Upper lobe of left lung (tissue), 4 donors: ENCODE measurements around the gene PEX14.

Experiments used
- CTCF ChIP-seq, 6 experiments: fragments of 450-650 bp in 4 of 6; fragments of 200-600 bp in 2 of 6; sonication (generic) in 2 of 6; IDR thresholded peaks; one replicate each; pipeline ENCODE4 v1.5.1; 2016 to 2019; ENCODE audit warnings: antibody characterized with exemption in 6 of 6
- POLR2A ChIP-seq, 4 donors: fragments of 450-650 bp; IDR thresholded peaks; one replicate each; pipeline ENCODE4 v1.5.1; 2016 to 2017; ENCODE audit warnings: antibody characterized with exemption in 4 of 4, mild to moderate bottlenecking in 2 of 4

GRCh38 chr1:10672343-10673050 is 197.7 kb downstream of the PEX14 start:
- TF ChIP-seq CTCF (IDR thresholded peaks at IDR 0.05) (no peak), POLR2A (IDR thresholded peaks at IDR 0.05) (no peak)
